GM18868 (cell line): ENCODE results near the gene PRKAG2.
"Not testable (repeated sequence)": the region's sequence is repeated elsewhere in the genome, so short reads cannot be mapped to it uniquely, and the experiment has no call there.

Experiments
- ATAC-seq: cut with Tn5 transposase; IDR thresholded peaks from one replicate; pipeline ENCODE4 v1.9.1; 2021; ENCODE audit warnings: mild to moderate bottlenecking, moderate library complexity; ENCODE audit not compliant: unreplicated experiment

The PRKAG2 gene

DNA sequence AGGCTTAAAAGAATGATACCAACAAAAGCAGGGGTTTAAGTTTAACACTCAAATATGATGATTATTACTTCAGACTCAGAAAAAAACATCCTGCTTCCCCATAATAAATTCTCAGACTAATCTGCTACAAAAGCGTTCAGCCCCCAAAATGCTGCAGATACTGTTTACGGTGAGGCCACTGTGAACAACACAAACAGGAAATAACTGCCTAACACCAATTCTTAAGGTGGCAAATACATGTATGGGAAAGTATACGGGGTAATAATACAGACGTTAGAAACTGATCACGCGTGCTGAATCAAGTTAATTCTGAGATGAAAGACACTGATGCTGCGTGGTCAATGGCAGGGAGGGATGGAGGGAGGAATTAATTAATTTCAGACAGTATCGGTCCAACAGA, 295.2 kb downstream of the PRKAG2 start:
- no peak for ATAC-seq

DNA sequence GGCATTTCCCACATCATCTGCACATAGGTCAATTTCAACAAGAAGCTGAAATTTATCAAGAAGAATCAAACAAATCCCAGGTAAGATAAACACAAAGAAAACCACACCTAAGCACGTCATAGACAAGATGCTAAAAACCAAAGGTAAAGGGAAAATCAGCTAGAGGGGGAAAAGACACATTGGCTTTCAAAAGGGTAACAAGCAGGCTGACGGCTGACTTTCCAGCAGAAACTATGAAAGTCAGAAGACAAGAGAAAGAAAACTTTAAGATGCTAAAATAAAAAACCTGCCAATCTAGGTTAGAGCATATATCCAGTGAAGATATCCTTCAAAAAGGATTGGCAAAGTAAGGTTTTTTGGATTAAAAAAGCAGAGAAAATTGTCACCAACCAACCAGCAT, 297.3 kb downstream of the PRKAG2 start:
- ATAC-seq, result no peak

DNA sequence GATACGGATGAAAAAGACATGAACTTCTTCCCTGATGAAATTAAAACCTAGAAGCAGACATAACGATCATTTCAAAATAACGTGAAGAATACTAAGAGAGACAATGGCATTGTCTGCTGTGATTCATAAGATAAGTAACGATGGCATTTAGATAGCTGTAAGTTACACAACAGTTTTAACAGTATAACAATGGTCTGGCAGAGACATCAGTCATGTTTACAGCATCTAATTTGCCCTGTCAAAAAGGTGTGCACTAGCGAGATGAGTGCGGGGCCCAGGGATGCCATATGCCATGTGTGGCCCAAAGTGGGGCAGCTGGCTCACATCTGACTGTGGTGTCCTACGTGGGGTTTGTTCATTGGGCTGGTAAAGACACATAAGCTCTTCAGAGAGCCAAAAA, 301.5 kb downstream of the PRKAG2 start:
- ATAC-seq, result no peak

DNA sequence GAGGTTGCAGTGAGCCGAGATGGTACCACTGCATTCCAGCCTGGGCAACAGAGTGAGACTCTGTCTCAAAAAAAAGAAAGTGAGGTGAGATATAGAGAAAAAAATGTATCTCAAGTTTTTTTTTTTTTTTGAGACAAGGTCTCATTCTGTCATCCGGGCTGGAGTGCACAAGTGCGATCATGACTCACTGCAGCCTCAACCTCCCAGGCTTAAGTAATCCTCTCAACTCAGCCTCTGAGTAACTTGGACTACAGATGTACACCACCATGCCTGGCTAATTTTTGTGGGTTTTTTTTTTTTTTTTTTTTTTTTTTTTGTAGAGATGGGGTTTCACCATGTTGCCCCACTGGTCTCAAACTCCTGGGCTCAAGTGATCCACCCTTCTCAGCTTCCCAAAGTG, 303.9 kb downstream of the PRKAG2 start:
- not testable (repeated sequence) for ATAC-seq

DNA sequence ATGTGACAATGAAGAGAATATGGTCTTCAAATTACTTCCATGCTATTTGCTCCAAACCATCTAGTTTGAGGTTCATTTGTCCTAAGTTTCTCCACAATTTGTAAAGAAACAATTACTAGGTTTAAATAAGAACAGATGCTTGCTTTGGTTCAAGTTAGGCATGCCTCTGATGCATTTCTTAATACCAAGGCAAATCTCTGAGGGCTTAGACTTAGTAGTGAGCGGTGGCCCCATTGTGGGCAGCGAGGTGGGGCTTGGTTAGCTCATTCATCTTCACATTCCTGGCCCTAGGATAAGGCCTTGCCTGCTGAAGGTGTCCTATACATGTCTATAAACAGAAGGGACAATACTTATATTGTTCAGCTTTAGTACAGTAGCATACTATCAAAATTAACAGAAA, 304.8 kb downstream of the PRKAG2 start:
- ATAC-seq, result no peak

DNA sequence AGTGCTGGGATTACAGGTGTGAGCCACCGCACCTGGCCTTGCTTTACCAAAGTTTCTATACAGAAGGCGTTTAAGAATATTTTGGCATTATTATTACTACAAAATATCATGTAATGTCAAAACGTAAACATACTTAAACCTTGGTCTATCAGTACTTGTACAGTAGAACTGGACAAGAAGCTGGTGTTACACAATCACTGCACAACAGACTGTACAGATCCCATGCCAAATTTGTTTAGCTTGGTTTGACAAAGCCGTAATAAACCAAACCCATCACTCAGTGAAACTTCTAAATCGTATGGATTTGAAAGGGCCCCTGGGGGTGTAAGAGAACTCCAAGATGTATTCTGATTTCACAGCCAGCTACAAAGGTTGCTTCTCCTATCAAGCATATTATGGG, 305.4 kb downstream of the PRKAG2 start:
- no peak for ATAC-seq

DNA sequence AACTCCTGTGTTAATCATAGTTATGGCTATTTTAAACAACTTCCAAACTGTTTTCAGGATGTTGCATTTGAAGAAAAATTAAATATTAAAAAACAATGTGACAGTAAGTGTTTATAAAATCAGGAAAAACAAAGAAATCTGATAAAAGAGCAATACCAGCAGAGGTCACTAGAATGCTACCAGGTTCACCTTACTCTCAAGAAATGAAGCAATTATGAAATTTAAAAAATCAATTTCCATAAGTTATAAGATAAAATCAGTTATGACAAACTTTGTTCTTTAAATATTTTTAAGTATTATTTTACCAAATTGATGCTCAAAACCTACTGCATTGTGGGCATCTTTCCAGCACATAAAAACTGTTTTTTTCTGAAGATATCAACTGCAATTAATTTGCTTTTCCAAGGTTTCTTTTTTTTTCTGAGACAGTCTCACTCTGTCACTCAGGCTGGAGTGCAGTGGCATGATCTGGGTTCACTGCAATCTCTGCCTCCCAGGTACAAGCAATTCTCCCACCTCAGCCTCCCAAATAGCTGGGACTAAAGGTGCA, 306.5 kb downstream of the PRKAG2 start:
- no peak for ATAC-seq

DNA sequence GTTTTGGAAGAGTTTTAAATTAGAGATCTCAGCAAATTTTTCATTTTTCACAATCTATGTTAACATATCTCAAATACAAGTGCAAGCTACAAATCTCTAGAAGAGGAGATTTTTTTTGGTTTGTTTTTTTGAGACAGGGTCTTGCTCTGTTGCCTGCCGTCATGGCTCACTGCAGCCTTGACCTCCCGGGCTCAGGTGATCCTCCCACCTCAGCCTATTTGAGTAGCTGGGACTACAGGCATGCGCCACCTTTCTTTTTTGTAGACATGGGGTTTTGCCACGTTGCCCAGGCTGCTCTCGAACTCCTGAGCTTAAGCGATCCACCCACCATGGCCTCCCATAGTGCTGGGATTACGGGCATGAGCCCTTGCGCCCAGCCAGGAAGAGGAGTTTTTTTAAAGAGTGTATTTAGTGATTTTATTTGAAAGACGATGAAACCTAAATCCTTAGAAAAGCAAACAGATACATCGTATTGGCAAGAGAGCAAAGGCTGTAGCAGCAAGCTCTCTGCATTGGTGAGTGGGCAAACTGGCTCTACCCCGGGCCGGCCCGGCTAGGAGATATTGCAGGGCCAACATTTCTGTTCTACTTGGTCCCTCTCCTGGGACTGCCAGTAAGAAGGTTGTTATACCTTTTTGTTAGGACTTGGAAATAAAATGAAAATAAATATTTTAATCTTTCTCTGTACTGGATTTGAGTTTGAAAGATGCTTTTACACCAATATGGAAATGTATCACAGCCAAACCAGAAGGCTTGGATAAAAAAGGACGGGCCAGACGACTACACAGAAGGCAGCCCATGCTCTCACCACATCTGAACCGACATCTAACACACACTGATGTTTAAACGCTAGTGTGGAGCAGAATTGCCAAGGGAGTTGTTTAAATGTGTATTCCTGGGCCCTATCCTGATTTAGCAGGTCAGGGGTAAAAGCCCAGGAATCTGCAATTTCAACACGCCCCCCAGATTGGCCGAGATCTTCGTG, 307.7 kb downstream of the PRKAG2 start:
- no peak for ATAC-seq

DNA sequence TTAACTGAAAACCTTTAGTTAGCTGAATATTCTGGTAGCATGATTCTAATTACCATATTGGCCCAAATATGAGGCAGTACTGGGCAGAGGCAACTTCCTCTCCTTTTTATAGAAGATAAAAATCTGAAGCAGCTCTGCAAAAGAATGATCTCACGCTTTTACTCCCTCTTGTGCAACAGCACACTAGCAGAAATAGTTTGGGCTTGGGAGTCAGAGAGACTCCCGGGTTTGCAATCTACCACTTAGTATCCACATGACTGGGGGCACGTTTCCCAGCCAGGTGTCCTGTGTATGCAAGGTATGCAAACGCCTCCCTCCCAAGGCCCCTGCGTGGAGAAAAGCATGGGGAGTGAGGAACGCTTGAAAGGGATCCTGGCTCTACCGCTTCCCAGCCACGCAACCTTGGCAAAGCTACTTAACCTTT, 310.0 kb downstream of the PRKAG2 start:
- no peak for ATAC-seq

DNA sequence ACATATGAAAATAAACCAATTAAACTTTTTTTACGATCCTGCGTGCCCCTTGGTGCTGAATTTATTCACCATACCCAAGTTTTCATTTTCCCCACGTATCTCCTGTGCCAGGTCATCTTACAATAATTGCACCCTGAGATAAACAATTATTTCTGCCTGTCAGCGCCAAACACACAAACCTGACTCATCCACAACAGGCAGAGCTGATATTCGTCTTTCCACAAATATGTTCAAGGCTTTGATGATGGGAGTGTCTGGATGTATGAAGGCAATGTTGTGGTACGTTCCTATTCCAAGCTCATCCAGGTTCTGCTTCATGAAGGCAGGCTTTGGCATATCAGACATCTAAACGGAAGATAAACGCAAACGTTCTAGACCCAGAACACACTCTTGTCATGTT, 311.4 kb downstream of the PRKAG2 start:
- no peak for ATAC-seq

DNA sequence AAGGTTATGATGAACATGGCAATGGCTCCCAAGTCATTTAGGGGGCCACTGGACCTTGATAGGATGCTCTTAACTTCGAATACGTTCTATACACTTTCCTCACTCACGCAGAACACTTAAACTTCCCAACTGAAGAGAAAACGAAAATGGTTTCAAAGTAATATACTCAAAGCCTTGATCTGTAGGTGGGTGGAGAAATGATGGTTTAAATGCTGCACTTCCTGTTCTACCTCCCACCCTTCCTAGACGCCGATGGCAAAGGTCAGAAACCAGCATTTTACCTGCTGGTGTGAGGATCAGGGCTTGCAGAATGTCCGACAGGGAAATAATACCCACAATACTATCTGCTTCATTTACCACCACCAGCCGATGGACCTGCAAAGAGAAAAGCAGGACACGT, 316.7 kb downstream of the PRKAG2 start:
- no peak for ATAC-seq

DNA sequence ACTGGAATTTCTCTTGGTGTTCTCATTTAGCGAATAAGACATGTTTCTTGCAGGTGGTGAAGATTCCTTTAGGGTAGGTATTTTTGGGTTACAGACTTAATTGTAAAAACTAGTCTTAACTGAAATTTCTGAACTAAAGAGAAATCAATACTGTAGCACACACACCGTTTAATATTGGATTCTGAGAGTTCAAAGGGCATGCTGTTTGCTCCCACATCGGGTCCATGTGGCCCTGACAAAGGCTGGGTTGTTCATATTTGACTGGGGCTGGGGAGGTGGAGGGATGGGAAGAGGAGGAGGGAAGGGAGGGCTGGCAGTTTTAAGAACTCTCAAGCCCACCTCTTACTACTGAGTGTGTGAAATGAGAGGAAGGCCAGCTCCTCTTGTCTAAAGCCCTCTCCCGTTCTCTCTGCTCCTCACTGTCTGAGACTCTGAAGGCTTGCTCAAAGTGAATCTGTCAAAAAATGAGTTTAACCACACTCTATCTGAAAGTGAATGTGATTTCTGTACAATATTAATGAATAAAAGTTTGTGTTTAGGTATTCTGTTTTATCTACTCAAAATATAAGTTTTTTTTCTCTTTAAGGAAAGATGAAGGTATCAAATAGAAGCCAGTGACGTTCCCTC, 317.2 kb downstream of the PRKAG2 start:
- ATAC-seq, result no peak

DNA sequence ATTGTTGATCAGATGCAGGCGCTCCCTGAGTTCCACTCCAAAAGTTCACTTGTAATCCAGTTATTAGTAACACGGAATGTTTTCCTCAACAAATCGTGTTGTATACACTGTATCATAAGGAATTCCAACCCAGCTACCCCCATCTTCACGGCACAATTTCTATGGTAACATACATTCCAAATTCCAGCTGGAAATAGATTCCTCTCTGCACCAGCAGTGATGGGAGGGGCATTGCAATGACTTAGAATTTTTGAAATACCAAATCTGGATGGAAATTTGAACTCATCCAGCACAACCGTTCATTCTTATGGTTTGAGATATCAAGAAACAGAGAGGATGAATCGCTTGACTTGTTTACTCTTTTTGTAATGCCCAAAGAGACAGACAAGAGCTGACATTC, 318.3 kb downstream of the PRKAG2 start:
- ATAC-seq, result no peak

DNA sequence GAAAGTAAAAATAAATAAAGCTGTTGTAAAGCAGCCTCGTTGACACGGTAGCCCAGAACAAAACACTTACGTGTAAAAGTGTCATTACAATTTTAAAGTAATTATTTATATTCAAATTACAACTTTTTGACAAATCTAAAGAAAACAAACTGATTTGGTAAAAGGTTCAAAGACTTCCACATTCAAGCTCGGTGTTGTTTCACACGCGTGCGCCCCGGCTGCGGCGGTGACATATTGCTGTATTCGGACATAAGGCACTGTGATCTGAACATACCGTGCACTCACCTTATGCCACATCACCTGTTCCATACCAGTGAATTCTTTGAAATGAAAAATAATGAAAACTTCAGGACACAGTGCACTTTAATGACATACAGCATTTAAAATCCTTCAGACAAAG, 320.3 kb downstream of the PRKAG2 start:
- no peak for ATAC-seq

DNA sequence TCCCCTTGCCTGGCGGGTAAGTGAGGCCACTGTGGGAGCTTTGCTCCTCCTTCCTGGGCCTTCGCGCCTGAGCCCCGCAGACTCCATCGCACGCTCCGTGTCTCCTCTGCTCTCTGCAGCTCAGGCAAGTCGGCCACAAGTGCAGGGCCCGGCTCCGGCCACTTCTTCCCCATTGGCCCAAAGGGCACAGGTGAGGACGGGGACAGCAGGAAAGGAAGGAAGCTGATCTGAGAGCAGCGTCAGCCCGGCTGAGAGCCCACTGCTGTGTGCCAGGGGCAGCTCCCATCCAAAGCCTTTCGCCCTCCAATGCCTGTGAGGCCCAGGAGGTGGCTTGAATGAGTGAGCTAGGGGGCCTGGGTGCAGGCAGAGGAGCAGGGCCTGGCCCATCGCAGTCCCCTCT, 323.6 kb downstream of the PRKAG2 start:
- no peak for ATAC-seq

DNA sequence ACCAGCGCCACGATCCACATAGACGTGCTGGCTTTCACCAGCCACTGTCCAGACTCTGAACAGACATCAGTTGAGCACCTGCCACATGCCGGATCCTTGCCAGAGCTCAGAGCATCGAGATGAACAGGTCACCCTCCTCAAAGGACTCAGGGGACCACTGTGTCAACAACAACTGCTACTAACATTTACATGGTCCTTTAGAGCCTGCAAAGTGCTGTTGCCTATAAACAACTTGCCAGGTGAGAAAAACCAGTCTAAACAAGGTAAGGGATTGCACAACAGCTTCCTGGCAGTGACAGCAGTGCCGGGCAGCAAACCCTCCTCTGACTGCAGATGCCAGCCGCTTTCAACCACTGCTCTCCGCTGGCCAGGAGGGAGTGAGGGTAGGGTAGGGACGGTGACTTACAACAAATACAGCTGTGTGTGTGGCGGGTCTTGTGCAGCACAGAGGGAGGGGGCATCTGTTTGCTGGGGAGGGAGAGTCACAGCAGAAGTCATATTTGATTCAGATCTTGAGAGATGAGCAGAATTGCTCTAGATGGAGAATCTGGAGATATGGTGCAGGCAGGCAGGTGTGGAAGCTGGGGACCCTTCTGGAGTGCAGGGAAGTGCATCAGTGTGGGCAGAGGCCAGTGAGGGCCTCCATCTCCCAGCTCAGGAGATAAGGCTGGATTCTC, 324.4 kb downstream of the PRKAG2 start:
- no peak for ATAC-seq

DNA sequence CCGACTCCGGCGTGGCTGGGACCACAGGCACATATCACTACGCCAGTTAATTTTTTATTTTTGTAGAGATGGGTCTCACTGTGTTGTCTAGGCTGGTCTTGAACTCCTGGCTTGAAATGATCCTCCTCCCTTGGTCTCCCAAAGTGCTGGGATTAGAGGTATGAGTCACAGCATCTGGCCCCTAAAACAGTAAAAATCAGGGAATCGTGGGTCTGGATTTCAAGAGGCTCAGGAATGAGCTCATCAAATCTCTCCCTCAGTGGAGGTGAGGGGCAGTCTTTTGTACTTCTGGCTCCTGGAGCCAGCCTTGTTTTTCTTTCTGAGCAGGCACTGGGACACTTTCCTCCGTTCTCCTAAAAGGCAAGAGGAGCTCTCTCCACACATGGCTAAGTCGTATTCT, 325.1 kb downstream of the PRKAG2 start:
- no peak for ATAC-seq

DNA sequence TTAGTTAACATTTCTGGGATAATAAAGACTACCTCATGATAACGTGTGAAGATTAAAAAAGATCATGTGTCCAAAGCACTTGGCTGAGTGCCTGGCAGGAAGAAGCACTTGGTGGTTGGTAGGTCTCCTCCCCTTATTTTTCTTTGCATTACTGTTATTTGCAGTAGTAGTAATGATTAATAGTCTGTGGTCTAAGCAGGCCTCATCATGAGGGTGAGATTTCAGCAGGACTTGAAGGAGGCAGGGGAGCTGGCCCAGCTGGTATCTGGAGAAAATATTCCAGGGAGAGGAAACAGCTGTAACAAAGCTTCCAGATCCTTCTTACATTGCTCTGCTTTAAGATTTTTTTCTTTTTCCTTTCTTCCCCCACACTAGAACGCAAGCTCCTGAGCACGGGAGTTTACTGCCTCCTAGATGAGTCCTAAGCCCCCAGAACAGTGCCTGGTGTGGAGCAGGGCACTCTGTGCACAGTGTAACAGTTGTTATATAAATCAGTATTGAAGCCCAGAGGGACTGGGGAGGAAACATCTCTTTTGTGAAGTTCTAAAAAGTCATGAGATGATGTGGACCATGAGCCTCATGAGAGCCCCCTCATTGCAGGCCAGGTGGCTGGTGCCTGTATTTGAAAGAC, 326.1 kb downstream of the PRKAG2 start:
- no peak for ATAC-seq

DNA sequence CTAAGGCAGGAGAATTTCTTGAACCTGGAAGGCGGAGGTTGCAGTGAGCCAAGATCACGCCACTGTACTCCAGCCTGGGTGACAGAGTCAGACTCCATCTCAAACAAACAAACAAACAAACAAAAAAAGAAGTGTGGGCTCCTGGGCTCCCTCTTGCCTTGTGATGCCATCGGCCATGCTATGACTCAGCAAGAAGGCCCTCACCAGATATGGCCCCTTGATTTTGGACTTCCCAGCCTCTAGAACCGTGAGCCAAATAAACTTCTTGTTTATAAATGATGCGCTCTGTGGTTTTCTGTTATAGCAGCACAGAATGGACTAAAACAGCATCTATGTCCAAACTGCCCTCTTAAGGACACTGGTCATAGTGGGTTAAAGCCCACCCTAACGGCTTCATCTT, 327.3 kb downstream of the PRKAG2 start:
- ATAC-seq, result no peak

DNA sequence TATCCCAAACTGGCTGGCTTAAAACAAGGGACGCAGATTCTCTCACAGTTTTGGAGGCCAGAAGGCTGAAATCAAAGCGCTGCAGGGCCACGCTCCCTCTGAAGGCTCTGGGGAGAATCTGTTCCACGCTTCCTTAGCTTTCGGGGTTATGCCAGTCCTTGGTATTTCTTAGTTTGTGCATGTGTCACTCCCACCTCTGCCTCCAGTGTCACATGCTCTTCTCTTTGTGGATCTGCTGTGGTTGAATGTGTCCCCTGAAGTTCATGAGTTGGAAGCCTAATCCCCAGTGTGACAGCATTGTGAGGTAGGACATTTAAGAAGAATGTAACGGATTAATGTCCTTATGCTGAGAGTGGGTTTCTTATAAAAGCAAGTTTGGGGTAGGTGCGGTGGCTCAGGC, 327.8 kb downstream of the PRKAG2 start:
- ATAC-seq, result no peak

DNA sequence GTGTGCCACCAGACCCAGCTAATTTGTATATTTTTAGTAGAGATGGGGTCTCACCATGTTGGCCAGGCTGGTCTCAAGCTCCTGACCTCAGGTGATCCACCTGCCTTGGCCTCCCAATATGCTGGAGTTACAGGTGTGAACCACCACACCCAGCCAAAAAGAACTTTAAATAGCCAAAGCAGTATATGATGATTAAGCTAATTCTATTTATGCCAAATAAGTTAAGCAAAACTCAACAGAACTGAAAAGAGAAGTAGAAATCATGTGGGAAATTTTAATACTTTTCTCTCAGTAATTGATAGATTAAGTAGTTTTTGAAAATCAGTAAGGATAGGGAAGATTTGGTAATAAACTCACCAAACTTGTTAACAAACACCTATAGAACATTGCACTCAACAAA, 332.7 kb downstream of the PRKAG2 start:
- ATAC-seq, result no peak
